RWPE1 (cell line): ENCODE data around the gene NR3C1.
A peak's percentile ranks its signal among the peaks of the same experiment; 100 is the strongest.

Experiments
- CTCF ChIA-PET: fragments of 350-600 bp; sonication (Branson Sonifier 250); formaldehyde crosslinking; extraction: SDS; loops from one replicate; lab custom pipeline; 2021; lab: Yijun Ruan, JAX
- POLR2A ChIA-PET: fragments of 400-600 bp; formaldehyde crosslinking; extraction: SDS; loops from one replicate; lab custom pipeline; 2020; ENCODE audit warnings: antibody characterized with exemption; ENCODE audit not compliant: low non-redundant PET; lab: Yijun Ruan, JAX
- DNase-seq: peaks from one replicate; pipeline ENCODE4 v3.0.0; 2012; ENCODE audit warnings: low spot score
- H3K27ac ChIP-seq: fragments of 450-650 bp; 2 replicates; pipeline ENCODE4 v1.5.1; 2017
- TF ChIP-seq, protein P1 (sequence below): fragments of 450-650 bp; conservative IDR thresholded peaks from 2 replicates; pipeline ENCODE4 v1.5.1; 2017; ENCODE audit warnings: low read depth, mild to moderate bottlenecking

The NR3C1 gene

DNA sequence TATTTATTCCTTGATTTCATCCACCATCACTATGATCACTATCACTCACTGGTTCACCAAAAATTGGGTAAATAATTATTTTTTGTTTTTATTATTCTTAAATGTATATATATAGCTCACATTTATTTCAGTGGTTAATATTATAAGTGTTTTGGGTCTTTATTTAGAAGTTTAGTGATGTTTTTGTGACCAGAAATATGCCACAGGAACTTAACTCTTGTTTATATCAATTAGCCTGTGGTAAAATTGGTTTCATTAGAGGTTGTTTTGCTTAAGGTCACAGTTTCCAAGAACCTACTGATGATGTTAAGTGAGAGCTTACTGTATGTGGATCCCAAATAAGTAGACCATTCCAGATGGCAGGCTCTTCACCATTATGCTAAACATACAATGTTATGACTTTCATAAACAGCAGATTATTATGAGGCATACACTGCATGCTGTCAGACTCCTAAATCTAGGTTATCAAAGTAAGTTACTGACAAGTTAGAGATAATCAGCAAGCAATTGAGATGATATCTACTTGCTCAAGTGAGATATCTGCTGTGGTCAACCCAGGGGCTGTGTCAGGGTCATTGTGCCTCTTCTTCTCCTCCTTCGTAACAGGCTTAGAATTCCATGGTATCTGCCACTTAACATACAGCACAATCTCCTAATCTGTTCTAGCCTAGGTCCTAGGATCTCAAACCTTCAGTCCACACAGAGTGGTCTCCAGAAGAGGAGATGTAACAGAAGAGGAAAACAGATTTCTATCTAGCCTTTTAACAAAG lies 57.6 kb downstream of the NR3C1 start:
- TF ChIP-seq, protein P1, sequence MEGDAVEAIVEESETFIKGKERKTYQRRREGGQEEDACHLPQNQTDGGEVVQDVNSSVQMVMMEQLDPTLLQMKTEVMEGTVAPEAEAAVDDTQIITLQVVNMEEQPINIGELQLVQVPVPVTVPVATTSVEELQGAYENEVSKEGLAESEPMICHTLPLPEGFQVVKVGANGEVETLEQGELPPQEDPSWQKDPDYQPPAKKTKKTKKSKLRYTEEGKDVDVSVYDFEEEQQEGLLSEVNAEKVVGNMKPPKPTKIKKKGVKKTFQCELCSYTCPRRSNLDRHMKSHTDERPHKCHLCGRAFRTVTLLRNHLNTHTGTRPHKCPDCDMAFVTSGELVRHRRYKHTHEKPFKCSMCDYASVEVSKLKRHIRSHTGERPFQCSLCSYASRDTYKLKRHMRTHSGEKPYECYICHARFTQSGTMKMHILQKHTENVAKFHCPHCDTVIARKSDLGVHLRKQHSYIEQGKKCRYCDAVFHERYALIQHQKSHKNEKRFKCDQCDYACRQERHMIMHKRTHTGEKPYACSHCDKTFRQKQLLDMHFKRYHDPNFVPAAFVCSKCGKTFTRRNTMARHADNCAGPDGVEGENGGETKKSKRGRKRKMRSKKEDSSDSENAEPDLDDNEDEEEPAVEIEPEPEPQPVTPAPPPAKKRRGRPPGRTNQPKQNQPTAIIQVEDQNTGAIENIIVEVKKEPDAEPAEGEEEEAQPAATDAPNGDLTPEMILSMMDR = no peak
- ChIA-PET POLR2A (no interaction called here), CTCF (interaction anchor here (0.8 kb wide), 1 partner anchor 218 kb away, joined by 3 read pairs; no protein-coding TSS in a partner anchor)
- H3K27ac ChIP-seq = no peak overlapping the region
- DNase-seq = no peak

DNA sequence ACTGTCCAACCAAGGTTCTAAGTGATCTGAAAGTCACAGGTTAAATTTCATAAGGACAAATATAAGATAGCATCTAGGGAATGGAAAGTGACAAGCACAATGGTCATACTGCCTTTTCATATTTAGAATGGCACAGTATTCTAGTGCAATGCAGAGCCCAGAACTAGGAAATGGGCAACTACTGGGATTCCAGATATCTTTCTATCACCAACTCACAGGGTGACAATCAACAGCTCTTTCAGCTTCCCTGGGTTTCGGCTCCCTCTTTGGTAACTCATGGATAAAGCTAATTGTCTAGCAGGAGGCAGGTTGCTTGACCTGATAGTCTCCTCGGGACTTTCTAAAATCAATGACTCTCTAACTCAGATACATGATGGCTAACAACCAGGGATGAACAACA lies 60.4 kb downstream of the NR3C1 start:
- POLR2A ChIA-PET = no interaction called here
- CTCF ChIA-PET = interaction anchor here (0.9 kb wide), 1 partner anchor 157 kb away, joined by 7 read pairs; no protein-coding TSS in a partner anchor
- no peak overlapping the region for H3K27ac ChIP-seq
- DNase-seq = no peak
- TF ChIP-seq, protein P1 = no peak

DNA sequence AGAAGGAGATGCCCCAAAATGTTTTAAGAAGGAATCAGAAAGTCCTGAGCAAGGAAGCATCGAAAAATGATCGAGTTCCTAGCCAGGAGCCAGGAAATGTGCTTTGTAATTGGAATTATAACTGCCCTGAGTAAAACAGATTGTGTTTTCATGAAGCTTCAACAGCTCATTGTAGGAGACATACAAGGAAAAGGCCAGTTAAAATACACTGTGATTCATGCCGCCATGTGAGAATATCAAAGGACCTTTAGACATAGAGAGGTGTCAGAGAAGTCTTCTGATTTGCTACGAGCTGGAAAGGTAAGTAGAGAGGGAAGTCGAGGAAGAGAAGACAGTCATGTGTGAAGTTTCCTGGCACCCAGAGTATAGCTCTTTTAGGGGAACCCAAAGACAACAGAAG lies 60.9 kb downstream of the NR3C1 start:
- TF ChIP-seq, protein P1 = no peak
- CTCF ChIA-PET = interaction anchor here (0.9 kb wide), 1 partner anchor 157 kb away, joined by 7 read pairs; no protein-coding TSS in a partner anchor
- POLR2A ChIA-PET = no interaction called here
- H3K27ac ChIP-seq = no peak overlapping the region
- no peak for DNase-seq

DNA sequence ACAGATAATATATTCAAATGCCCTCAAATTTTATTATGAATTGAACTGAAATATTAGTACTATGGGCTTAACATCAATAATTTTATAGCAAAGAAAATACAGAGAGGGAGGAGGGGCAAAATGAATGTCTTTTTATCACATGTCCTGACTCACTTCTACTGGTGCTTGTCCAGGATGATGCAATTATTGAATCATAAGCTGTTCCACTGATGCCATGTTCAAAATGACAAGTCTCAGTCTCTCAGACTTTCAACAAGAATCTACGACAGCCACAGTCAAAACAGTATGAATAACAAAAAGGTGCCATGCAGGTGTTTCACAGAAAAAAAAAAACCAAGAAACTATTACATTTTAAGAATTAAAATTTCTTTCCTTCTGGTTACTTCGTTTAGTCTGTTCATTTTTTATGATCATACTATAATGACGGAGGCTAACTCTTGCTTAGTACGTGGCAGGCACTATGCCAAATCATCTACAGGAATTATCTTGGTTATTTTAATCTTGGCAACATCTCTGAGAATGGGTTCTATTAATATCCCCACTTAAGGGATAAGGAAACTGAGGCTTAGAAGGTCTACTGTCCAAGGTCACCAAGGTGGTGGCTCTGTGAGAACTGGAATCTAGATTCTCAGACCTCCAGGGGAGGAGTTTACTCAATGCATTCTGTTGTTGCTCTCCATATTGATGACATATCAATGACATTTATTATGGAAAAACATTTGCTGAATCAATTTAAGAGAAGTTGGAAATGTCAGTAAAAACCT lies 61.5 kb downstream of the NR3C1 start:
- CTCF ChIA-PET = interaction anchor here (0.7 to 0.9 kb wide), 2 partner anchors 54 to 156 kb away, joined by 3 to 7 read pairs; no protein-coding TSS in a partner anchor

DNA sequence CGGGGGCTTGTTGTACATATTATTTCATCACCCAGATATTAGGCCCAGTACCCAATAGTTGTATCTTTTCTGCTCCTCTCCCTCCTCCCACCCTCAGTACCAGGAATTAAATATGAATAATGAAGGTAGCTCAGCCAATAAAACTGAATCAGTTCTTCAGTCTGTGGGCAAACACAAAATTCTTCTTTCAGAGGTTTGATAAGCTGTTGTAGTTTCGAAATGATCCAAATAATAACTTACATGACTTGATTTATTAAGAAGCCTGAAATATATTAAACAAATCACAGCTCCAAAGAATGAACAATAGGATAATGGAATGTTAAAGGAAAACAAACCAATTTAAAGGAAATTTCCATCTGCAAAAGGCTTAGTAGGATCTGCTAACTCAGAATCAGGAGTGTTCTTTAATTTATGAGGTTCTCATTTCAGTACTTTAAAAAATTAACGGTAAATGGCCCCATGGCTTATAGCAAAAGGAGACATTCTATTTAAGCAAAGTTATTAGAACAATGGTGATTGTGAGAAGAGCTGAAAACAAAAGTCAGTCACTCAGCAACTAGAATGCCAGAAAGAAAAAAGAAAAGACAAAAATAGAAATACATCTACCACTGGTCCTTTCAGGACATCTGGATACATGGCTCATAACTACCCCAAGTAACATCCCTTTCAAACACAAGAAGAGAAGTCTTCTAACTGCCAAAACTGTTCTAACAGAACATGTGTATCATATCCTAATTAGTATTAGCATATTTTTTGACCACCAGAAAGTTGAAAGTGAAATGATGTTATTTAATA lies 62.4 kb downstream of the NR3C1 start:
- ChIA-PET CTCF (interaction anchor here (0.7 to 1.2 kb wide), 4 partner anchors 10 to 366 kb away, joined by 3 to 5 read pairs (median 4); partner anchors contain the start of gene NR3C1), POLR2A (no interaction called here)
- TF ChIP-seq, protein P1 = no peak
- no peak for DNase-seq
- H3K27ac ChIP-seq = no peak overlapping the region

More for the DNA sequence above, 61.5 kb downstream of the NR3C1 start:
- H3K27ac ChIP-seq = no peak overlapping the region
- TF ChIP-seq, protein P1 = no peak
- peak; percentile 61 for DNase-seq
- POLR2A ChIA-PET = no interaction called here
